HG02852 (cell line): ENCODE results near the gene SC5D.

Experiments
- ATAC-seq: cut with Tn5 transposase; IDR thresholded peaks from one replicate; pipeline ENCODE4 v1.9.1; 2021; ENCODE audit warnings: mild to moderate bottlenecking, moderate library complexity; ENCODE audit not compliant: unreplicated experiment

SC5D gene

GRCh38 chr11:121291896-121292494 is 576 bp upstream of the SC5D start:
- peak; percentile 34 for ATAC-seq

GRCh38 chr11:121293288-121293594 is 670 bp downstream of the SC5D start:
- no peak for ATAC-seq

- ATAC-seq: no peak
These were observed 2.9 kb downstream of the SC5D start for GRCh38 chr11:121295246-121296029.

- no peak for ATAC-seq
These were observed 5.3 kb downstream of the SC5D start for GRCh38 chr11:121297872-121298271.

GRCh38 chr11:121298774-121299173 is 6.2 kb downstream of the SC5D start:
- no peak for ATAC-seq

GRCh38 chr11:121299417-121299816 is 6.8 kb downstream of the SC5D start:
- no peak for ATAC-seq

- no peak for ATAC-seq
These were observed 7.9 kb downstream of the SC5D start for GRCh38 chr11:121300313-121300971.

GRCh38 chr11:121300972-121301699 is 8.6 kb downstream of the SC5D start:
- peak; percentile 50 for ATAC-seq

GRCh38 chr11:121304759-121305158 is 12.2 kb downstream of the SC5D start:
- no peak for ATAC-seq

- ATAC-seq: no peak
These were observed 16.2 kb downstream of the SC5D start for GRCh38 chr11:121308816-121309215.

- ATAC-seq: peak; percentile 92
These were observed 17.1 kb downstream of the SC5D start for GRCh38 chr11:121309688-121310087.

- ATAC-seq: no peak
These were observed 18.3 kb downstream of the SC5D start for GRCh38 chr11:121310908-121311307.

- no peak for ATAC-seq
These were observed 18.8 kb downstream of the SC5D start for GRCh38 chr11:121311373-121311772.

- no peak for ATAC-seq
These were observed 19.9 kb downstream of the SC5D start for GRCh38 chr11:121312483-121312882.

- no peak for ATAC-seq
These were observed 26.6 kb downstream of the SC5D start for GRCh38 chr11:121318848-121319834.

GRCh38 chr11:121321614-121322243 is 29.2 kb downstream of the SC5D start:
- no peak for ATAC-seq

GRCh38 chr11:121323046-121323607 is 30.6 kb downstream of the SC5D start:
- ATAC-seq: no peak

GRCh38 chr11:121326230-121326629 is 33.7 kb downstream of the SC5D start:
- ATAC-seq: no peak

GRCh38 chr11:121327553-121327952 is 35.0 kb downstream of the SC5D start:
- no peak for ATAC-seq
